Neuronal stem cell (in vitro differentiated cells): Measurements from ENCODE around the gene FANCM.

Experiments used
- DNase-seq: peaks from one replicate; pipeline ENCODE4 v3.0.0-alpha.2; 2013; ENCODE audit warnings: low spot score
- H2AFZ ChIP-seq: one replicate; pipeline ENCODE4 v1.6.1; 2013; ENCODE audit warnings: mild to moderate bottlenecking, low read length, inconsistent platforms
- H2AK5ac ChIP-seq: 2 replicates; pipeline ENCODE4 v1.6.1; 2013; ENCODE audit warnings: low read depth, mild to moderate bottlenecking, inconsistent platforms, low read length, moderate library complexity, mixed read lengths
- H2BK120ac ChIP-seq: 2 replicates; pipeline ENCODE4 v1.6.1; 2013; ENCODE audit warnings: low read depth, mild to moderate bottlenecking, inconsistent platforms, low read length, moderate library complexity, mixed read lengths
- H2BK12ac ChIP-seq: one replicate; pipeline ENCODE4 v1.6.1; 2013; ENCODE audit warnings: low read length, inconsistent platforms
- H2BK15ac ChIP-seq: 2 replicates; pipeline ENCODE4 v1.6.1; 2013; ENCODE audit warnings: mild to moderate bottlenecking, low read length, inconsistent platforms, mixed read lengths
- H2BK5ac ChIP-seq: one replicate; pipeline ENCODE4 v1.6.1; 2013; ENCODE audit warnings: inconsistent platforms, mild to moderate bottlenecking, low read length, moderate library complexity
- H3K14ac ChIP-seq: one replicate; pipeline ENCODE4 v1.6.1; 2013; ENCODE audit warnings: low read length, inconsistent platforms
- H3K18ac ChIP-seq: 2 replicates; pipeline ENCODE4 v1.6.1; 2013; ENCODE audit warnings: low read length, inconsistent platforms
- H3K23ac ChIP-seq: 2 replicates; pipeline ENCODE4 v1.6.1; 2013; ENCODE audit warnings: low read depth, mild to moderate bottlenecking, mixed read lengths, low read length, inconsistent platforms; ENCODE audit not compliant: poor library complexity
- H3K27ac ChIP-seq: replicated peaks from 3 replicates; pipeline ENCODE4 v1.5.1; 2013; ENCODE audit warnings: low read length, inconsistent platforms
- H3K27me3 ChIP-seq, 3 experiments: 2 replicates each; pipeline ENCODE4 v1.6.1; 2013; ENCODE audit warnings: low read length in 3 of 3, mild to moderate bottlenecking in 2 of 3, inconsistent platforms in 1 of 3, low read depth in 1 of 3, mixed read lengths in 1 of 3, moderate library complexity in 1 of 3; ENCODE audit not compliant: control insufficient read depth in 3 of 3, insufficient read depth in 3 of 3
- H3K36me3 ChIP-seq, 2 donors: replicated peaks in 1 of 2; 2 replicates each; pipeline ENCODE4 v1.6.1; 2013; ENCODE audit warnings: low read length in 2 of 2; ENCODE audit not compliant: control insufficient read depth in 2 of 2, insufficient read depth in 2 of 2
- H3K4ac ChIP-seq: 2 replicates; pipeline ENCODE4 v1.6.1; 2013; ENCODE audit warnings: inconsistent platforms, mild to moderate bottlenecking, low read length, moderate library complexity
- H3K4me1 ChIP-seq, 2 donors: 1 replicate in 1 of 2; 2 replicates in 1 of 2; pipeline ENCODE4 v1.6.1; 2013; ENCODE audit warnings: low read length in 2 of 2, low read depth in 1 of 2; ENCODE audit not compliant: control insufficient read depth in 2 of 2, insufficient read depth in 1 of 2
- H3K4me2 ChIP-seq: one replicate; pipeline ENCODE4 v1.6.1; 2013; ENCODE audit warnings: mild to moderate bottlenecking, low read length, inconsistent platforms; ENCODE audit not compliant: insufficient read depth, poor library complexity, severe bottlenecking
- H3K4me3 ChIP-seq, 2 donors: 2 replicates each; pipeline ENCODE4 v1.5.1; 2013; ENCODE audit warnings: low read length in 2 of 2, mild to moderate bottlenecking in 2 of 2, inconsistent platforms in 1 of 2, moderate library complexity in 1 of 2
- H3K79me1 ChIP-seq: one replicate; pipeline ENCODE4 v1.6.1; 2013; ENCODE audit warnings: low read depth, mild to moderate bottlenecking, inconsistent platforms, low read length, moderate library complexity
- H3K9ac ChIP-seq: one replicate; pipeline ENCODE4 v1.6.1; 2013; ENCODE audit warnings: mild to moderate bottlenecking, low read depth, low read length, inconsistent platforms; ENCODE audit not compliant: poor library complexity
- H3K9me3 ChIP-seq, 2 donors: replicated peaks in 1 of 2; 2 replicates each; pipeline versions ENCODE3 to v1.6.1; 2013; ENCODE audit warnings: low read length in 2 of 2, mild to moderate bottlenecking in 2 of 2, inconsistent platforms in 1 of 2, low read depth in 1 of 2, mixed read lengths in 1 of 2, moderate library complexity in 1 of 2; ENCODE audit not compliant: control insufficient read depth in 2 of 2, insufficient read depth in 1 of 2
- H4K8ac ChIP-seq: one replicate; pipeline ENCODE4 v1.6.1; 2013; ENCODE audit warnings: low read depth, mild to moderate bottlenecking, inconsistent platforms, low read length, moderate library complexity
- H4K91ac ChIP-seq: one replicate; pipeline ENCODE4 v1.6.1; 2013; ENCODE audit warnings: low read length, low read depth, mild to moderate bottlenecking, inconsistent platforms; ENCODE audit not compliant: poor library complexity
- WGBS, 2 donors: extraction: QIAGEN DNeasy Blood & Tissue Kit; methylation state at CpG; one replicate each; pipeline ENCODE4 v1.1.7; 2013; ENCODE audit warnings: missing lambda C conversion rate in 2 of 2, mixed read lengths in 1 of 2; ENCODE audit not compliant: insufficient read length in 2 of 2, insufficient replicate concordance in 1 of 2; ENCODE audit errors: extremely low coverage in 2 of 2; 5-methylcytosine and 5-hydroxymethylcytosine counted together

The FANCM gene

DNA sequence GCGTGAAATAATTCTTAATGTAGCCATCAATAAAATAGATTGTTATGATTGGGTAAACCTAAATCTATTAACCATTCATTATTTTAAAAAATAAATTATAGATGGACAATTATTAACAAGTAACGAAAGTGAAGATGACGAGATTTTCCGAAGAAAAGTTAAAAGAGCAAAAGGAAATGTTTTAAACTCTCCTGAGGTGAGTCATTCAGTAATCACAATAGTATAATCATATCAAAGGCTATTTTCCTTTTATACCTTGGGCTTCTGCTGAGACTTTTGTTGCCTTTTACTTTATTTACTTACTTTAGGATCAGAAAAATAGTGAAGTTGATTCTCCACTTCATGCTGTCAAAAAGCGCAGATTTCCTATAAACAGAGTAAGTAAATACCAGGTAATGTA lies 45.6 kb downstream of the FANCM start:
- Histone ChIP-seq H2AK5ac (no peak overlapping the region), H3K4me3 (no peak overlapping the region), H3K23ac (no peak overlapping the region), H3K14ac (no peak overlapping the region), H2BK5ac (no peak overlapping the region), H3K27me3 (no peaks in the 10 kb centered on the region), H2BK120ac (no peak overlapping the region), H3K79me1 (no peaks in the 10 kb centered on the region), H3K36me3 (peaks cover 1 to 15% of the 10 kb centered on the region in 2 donors), H3K27ac (no peak overlapping the region), H2BK15ac (no peak overlapping the region), H2BK12ac (no peak overlapping the region), H4K91ac (no peak overlapping the region), H3K4ac (no peak overlapping the region), H2AFZ (no peak overlapping the region), H4K8ac (no peak overlapping the region), H3K4me2 (no peak overlapping the region), H3K18ac (no peak overlapping the region), H3K9ac (no peak overlapping the region), H3K9me3 (no peaks in the 10 kb centered on the region), H3K4me1 (no peaks in the 10 kb centered on the region)
- DNase-seq: no peak
- no CpG with 5 or more reads among the region's 5 CpGs for WGBS, 2 donors

GRCh38 chr14:45181806-45182205 lies 46.1 kb downstream of the FANCM start:
- Histone ChIP-seq H3K36me3 (peaks cover 3 to 19% of the 10 kb centered on the region in 2 donors), H4K91ac (no peak overlapping the region), H3K79me1 (no peaks in the 10 kb centered on the region), H3K4me3 (no peak overlapping the region), H3K14ac (no peak overlapping the region), H2BK12ac (no peak overlapping the region), H3K23ac (no peak overlapping the region), H3K4me2 (no peak overlapping the region), H3K27ac (no peak overlapping the region), H2AFZ (no peak overlapping the region), H3K9ac (no peak overlapping the region), H2BK120ac (no peak overlapping the region), H3K4me1 (no peaks in the 10 kb centered on the region), H2BK5ac (no peak overlapping the region), H3K4ac (no peak overlapping the region), H3K9me3 (no peaks in the 10 kb centered on the region), H3K18ac (no peak overlapping the region), H2AK5ac (no peak overlapping the region), H3K27me3 (no peaks in the 10 kb centered on the region), H4K8ac (no peak overlapping the region), H2BK15ac (no peak overlapping the region)
- DNase-seq: no peak
- WGBS, 2 donors: no CpG with 5 or more reads among the region's 3 CpGs

DNA sequence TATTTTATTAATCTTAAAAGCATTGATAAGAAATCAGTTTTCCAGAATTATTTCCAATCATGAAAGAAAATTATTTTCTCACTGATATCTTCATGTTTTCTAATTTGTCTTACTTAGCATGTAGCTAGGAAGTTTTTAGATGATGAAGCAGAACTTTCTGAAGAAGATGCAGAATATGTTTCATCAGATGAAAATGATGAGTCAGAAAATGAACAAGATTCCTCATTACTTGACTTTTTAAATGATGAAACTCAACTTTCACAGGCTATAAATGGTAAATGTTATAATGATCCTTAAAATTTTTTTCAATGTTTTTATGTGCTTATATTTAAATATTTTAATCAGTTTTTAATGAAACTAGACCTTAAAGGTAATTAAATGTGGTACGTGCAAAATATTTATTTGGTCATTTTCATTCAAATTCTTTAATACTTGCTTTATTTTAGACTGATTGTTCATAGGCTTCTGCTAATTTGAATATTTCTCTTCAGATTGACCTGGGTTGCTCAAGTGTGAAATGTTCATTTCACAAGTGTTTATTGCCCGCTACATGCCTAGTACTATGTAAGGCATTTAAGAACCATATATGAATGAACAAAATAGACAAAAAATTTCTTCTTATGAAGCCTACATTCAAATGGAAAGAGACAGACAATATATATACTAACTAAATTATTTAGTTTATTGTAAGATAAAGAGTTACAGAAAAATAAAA lies 49.5 kb downstream of the FANCM start:
- no peak overlapping the region for H3K27ac ChIP-seq
- no peak overlapping the region for H2AK5ac ChIP-seq
- H4K91ac ChIP-seq: no peak overlapping the region
- H2AFZ ChIP-seq: no peak overlapping the region
- no peak overlapping the region for H2BK120ac ChIP-seq
- peaks cover 3 to 43% of the 10 kb centered on the region in 2 donors for H3K36me3 ChIP-seq
- no peak overlapping the region for H2BK12ac ChIP-seq
- no peaks in the 10 kb centered on the region for H3K9me3 ChIP-seq
- H3K14ac ChIP-seq: no peak overlapping the region
- no peaks in the 10 kb centered on the region for H3K4me1 ChIP-seq
- no peak overlapping the region for H4K8ac ChIP-seq
- H3K4ac ChIP-seq: no peak overlapping the region
- H2BK15ac ChIP-seq: no peak overlapping the region
- H3K4me2 ChIP-seq: no peak overlapping the region
- H3K79me1 ChIP-seq: no peaks in the 10 kb centered on the region
- H3K27me3 ChIP-seq: no peaks in the 10 kb centered on the region
- H3K18ac ChIP-seq: no peak overlapping the region
- no peak overlapping the region for H3K4me3 ChIP-seq
- no peak for DNase-seq
- WGBS, 2 donors: no CpG with 5 or more reads among the region's 2 CpGs
- H2BK5ac ChIP-seq: no peak overlapping the region
- H3K23ac ChIP-seq: no peak overlapping the region
- no peak overlapping the region for H3K9ac ChIP-seq

DNA sequence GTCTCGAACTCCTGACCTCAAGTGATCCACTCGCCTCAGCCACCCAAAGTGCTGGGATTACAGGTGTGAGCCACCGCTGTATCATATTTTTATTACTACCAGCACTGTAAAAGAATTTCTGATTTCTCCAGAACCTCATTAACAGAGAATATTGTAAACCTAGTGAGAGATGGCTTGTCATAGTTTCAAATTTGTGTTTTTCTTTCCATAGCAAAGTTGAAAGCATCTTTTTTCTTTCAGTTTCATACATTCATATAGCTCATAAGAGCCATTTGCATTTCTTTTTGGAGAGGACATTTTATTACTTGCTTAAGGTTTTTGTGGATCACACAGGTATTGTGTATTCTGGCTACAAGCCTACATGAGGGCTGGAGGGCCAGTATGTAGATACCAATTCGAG lies 59.2 kb downstream of the FANCM start:
- H3K27ac ChIP-seq: no peak overlapping the region
- no peak overlapping the region for H2AK5ac ChIP-seq
- no peaks in the 10 kb centered on the region for H3K79me1 ChIP-seq
- no peak overlapping the region for H3K23ac ChIP-seq
- no peak for DNase-seq
- H2BK5ac ChIP-seq: no peak overlapping the region
- no peak overlapping the region for H2BK120ac ChIP-seq
- no peaks in the 10 kb centered on the region for H3K9me3 ChIP-seq
- peaks cover 0 to 3% of the 10 kb centered on the region in 2 donors for H3K4me1 ChIP-seq
- H3K4ac ChIP-seq: no peak overlapping the region
- no peak overlapping the region for H2BK15ac ChIP-seq
- H2AFZ ChIP-seq: no peak overlapping the region
- H3K36me3 ChIP-seq: peaks cover 1 to 31% of the 10 kb centered on the region in 2 donors
- H3K9ac ChIP-seq: no peak overlapping the region
- no peak overlapping the region for H3K18ac ChIP-seq
- H3K14ac ChIP-seq: no peak overlapping the region
- no peak overlapping the region for H3K4me2 ChIP-seq
- no peak overlapping the region for H4K8ac ChIP-seq
- H3K27me3 ChIP-seq: no peaks in the 10 kb centered on the region
- H4K91ac ChIP-seq: no peak overlapping the region
- H3K4me3 ChIP-seq: no peak overlapping the region
- no CpG with 5 or more reads among the region's 4 CpGs for WGBS, 2 donors
- no peak overlapping the region for H2BK12ac ChIP-seq
